DMS153 treated with DMSO at 0.1 percent for 48 hours (cell line): ENCODE data around the gene COL4A1.

Experiments
- DNase-seq: peaks from one replicate; lab custom pipeline; 2025; ENCODE audit not compliant: unreplicated experiment; lab: John Stamatoyannopoulos, UW

Gene COL4A1

GRCh38 chr13:110276553-110276950 lies 30.4 kb downstream of the COL4A1 start:
- no peak for DNase-seq

GRCh38 chr13:110275931-110276552 lies 30.9 kb downstream of the COL4A1 start:
- no peak for DNase-seq

- DNase-seq, result no peak
Measured at GRCh38 chr13:110274687-110275086, 32.3 kb downstream of the COL4A1 start.

- DNase-seq, result no peak
Measured at GRCh38 chr13:110273254-110273653, 33.7 kb downstream of the COL4A1 start.

GRCh38 chr13:110272651-110273050 lies 34.3 kb downstream of the COL4A1 start:
- DNase-seq, result no peak

- DNase-seq, result no peak
Measured at GRCh38 chr13:110272227-110272626, 34.7 kb downstream of the COL4A1 start.

- DNase-seq, result no peak
Measured at GRCh38 chr13:110271313-110271712, 35.6 kb downstream of the COL4A1 start.

GRCh38 chr13:110270507-110270906 lies 36.5 kb downstream of the COL4A1 start:
- no peak for DNase-seq

- no peak for DNase-seq
Measured at GRCh38 chr13:110269509-110270185, 37.3 kb downstream of the COL4A1 start.

GRCh38 chr13:110268576-110269185 lies 38.3 kb downstream of the COL4A1 start:
- no peak for DNase-seq

- no peak for DNase-seq
Measured at GRCh38 chr13:110268061-110268460, 38.9 kb downstream of the COL4A1 start.

GRCh38 chr13:110266983-110267382 lies 40.0 kb downstream of the COL4A1 start:
- DNase-seq, result no peak

GRCh38 chr13:110266431-110266809 lies 40.5 kb downstream of the COL4A1 start:
- no peak for DNase-seq

- no peak for DNase-seq
Measured at GRCh38 chr13:110265682-110266430, 41.1 kb downstream of the COL4A1 start.

GRCh38 chr13:110265341-110265681 lies 41.6 kb downstream of the COL4A1 start:
- peak; percentile 16 for DNase-seq

GRCh38 chr13:110264685-110265275 lies 42.2 kb downstream of the COL4A1 start:
- DNase-seq, result no peak

GRCh38 chr13:110263888-110264287 lies 43.1 kb downstream of the COL4A1 start:
- DNase-seq, result no peak

GRCh38 chr13:110263404-110263803 lies 43.6 kb downstream of the COL4A1 start:
- no peak for DNase-seq

- no peak for DNase-seq
Measured at GRCh38 chr13:110262508-110263291, 44.3 kb downstream of the COL4A1 start.

- DNase-seq, result no peak
Measured at GRCh38 chr13:110262082-110262436, 44.9 kb downstream of the COL4A1 start.
